Osteoblast (primary cell): ENCODE results near the gene MYOT. TPM values are rescaled to one million over a fixed set of nuclear protein-coding genes. Genes with fewer than 3 reads are reported as not detected.

Source experiments
- DNase-seq: peaks from one replicate; pipeline ENCODE4 v3.0.0; 2011; ENCODE audit warnings: low spot score, mixed read lengths; ENCODE audit not compliant: insufficient read length; ENCODE audit errors: missing footprints
- H2AFZ ChIP-seq: 2 replicates; pipeline ENCODE4 v1.6.0; 2011; ENCODE audit warnings: mild to moderate bottlenecking, low read length
- H3K27ac ChIP-seq: 2 replicates; pipeline ENCODE4 v1.5.1; 2011; ENCODE audit warnings: mild to moderate bottlenecking, low read depth, low read length, moderate library complexity
- H3K27me3 ChIP-seq: 2 replicates; pipeline ENCODE4 v1.6.0; 2012; ENCODE audit warnings: mild to moderate bottlenecking, control low read depth, inconsistent platforms, low read length, moderate library complexity; ENCODE audit not compliant: insufficient read depth
- H3K36me3 ChIP-seq: 2 replicates; pipeline ENCODE4 v1.5.1; 2011; ENCODE audit warnings: mild to moderate bottlenecking, low read length, control low read depth, moderate library complexity; ENCODE audit not compliant: insufficient read depth
- H3K4me1 ChIP-seq: 2 replicates; pipeline ENCODE4 v1.5.1; 2011; ENCODE audit warnings: mild to moderate bottlenecking, low read length, control low read depth, moderate library complexity; ENCODE audit not compliant: insufficient read depth
- H3K4me2 ChIP-seq: 2 replicates; pipeline ENCODE4 v1.6.0; 2011; ENCODE audit warnings: mild to moderate bottlenecking, low read length; ENCODE audit not compliant: insufficient read depth
- H3K4me3 ChIP-seq: fragments of 200-600 bp; sonication (generic); 3 replicates; pipeline ENCODE4 v1.5.1; 2012; ENCODE audit warnings: mild to moderate bottlenecking, low read length, inconsistent platforms; ENCODE audit not compliant: insufficient read depth
- H3K79me2 ChIP-seq: 2 replicates; pipeline ENCODE4 v1.6.0; 2012; ENCODE audit warnings: mild to moderate bottlenecking, low read length, control low read depth, inconsistent platforms; ENCODE audit not compliant: insufficient read depth
- H3K9me3 ChIP-seq: 2 replicates; pipeline ENCODE4 v1.5.1; 2011; ENCODE audit warnings: low read depth, low read length, control low read depth
- H4K20me1 ChIP-seq: 2 replicates; pipeline ENCODE4 v1.6.0; 2012; ENCODE audit warnings: mild to moderate bottlenecking, low read length, control low read depth; ENCODE audit not compliant: insufficient read depth
- CTCF ChIP-seq: IDR thresholded peaks from 2 replicates; pipeline ENCODE4 v1.5.1; 2011; ENCODE audit warnings: mild to moderate bottlenecking, low read depth, low read length, moderate library complexity; ENCODE audit errors: extremely low read depth
- total RNA-seq: library from RNA; depleted of rRNA; stranded (reverse); fragments of >200 nt; gene quantifications from 2 replicates; pipeline ENCODE4 v1.2.3, GENCODE V29; 2012

MYOT gene
- total RNA-seq, 1 donor = not detected

GRCh38 chr5:137834498-137835049, 33.1 kb upstream of the MYOT start:
- H3K4me1 ChIP-seq = peaks cover 37% of the 10 kb centered on the region
- DNase-seq = no peak
- no peaks in the 10 kb centered on the region for H3K79me2 ChIP-seq
- no peak for TF ChIP-seq CTCF
- no peak overlapping the region for H3K27ac ChIP-seq
- H3K4me3 ChIP-seq = no peak overlapping the region
- no peaks in the 10 kb centered on the region for H3K27me3 ChIP-seq
- no peaks in the 10 kb centered on the region for H4K20me1 ChIP-seq
- H3K4me2 ChIP-seq = peak overlapping the region; percentile 34
- no peaks in the 10 kb centered on the region for H3K9me3 ChIP-seq
- H2AFZ ChIP-seq = no peak overlapping the region
- H3K36me3 ChIP-seq = no peaks in the 10 kb centered on the region

GRCh38 chr5:137836298-137836697, 31.4 kb upstream of the MYOT start:
- Histone ChIP-seq H2AFZ (no peak overlapping the region), H3K27me3 (no peaks in the 10 kb centered on the region), H3K4me2 (no peak overlapping the region), H3K27ac (peak overlapping the region; percentile 79), H3K36me3 (no peaks in the 10 kb centered on the region), H3K79me2 (no peaks in the 10 kb centered on the region), H4K20me1 (no peaks in the 10 kb centered on the region), H3K4me1 (peaks cover 37% of the 10 kb centered on the region), H3K9me3 (no peaks in the 10 kb centered on the region), H3K4me3 (no peak overlapping the region)
- no peak for TF ChIP-seq CTCF
- no peak for DNase-seq

- H3K4me1 ChIP-seq = peaks cover 37% of the 10 kb centered on the region
- H3K27me3 ChIP-seq = no peaks in the 10 kb centered on the region
- H3K9me3 ChIP-seq = no peaks in the 10 kb centered on the region
- no peak for TF ChIP-seq CTCF
- H3K4me3 ChIP-seq = peak overlapping the region; percentile 10
- no peak for DNase-seq
- peak overlapping the region; percentile 79 for H3K27ac ChIP-seq
- no peaks in the 10 kb centered on the region for H3K79me2 ChIP-seq
- no peaks in the 10 kb centered on the region for H3K36me3 ChIP-seq
- no peak overlapping the region for H2AFZ ChIP-seq
- peak overlapping the region; percentile 1 for H3K4me2 ChIP-seq
- no peaks in the 10 kb centered on the region for H4K20me1 ChIP-seq
These were observed 30.7 kb upstream of the MYOT start for GRCh38 chr5:137836997-137837396.

GRCh38 chr5:137837491-137838394, 29.9 kb upstream of the MYOT start:
- H3K4me3 ChIP-seq = peak overlapping the region; percentile 10
- no peaks in the 10 kb centered on the region for H3K27me3 ChIP-seq
- H4K20me1 ChIP-seq = no peaks in the 10 kb centered on the region
- H3K9me3 ChIP-seq = no peaks in the 10 kb centered on the region
- H3K27ac ChIP-seq = peak overlapping the region; percentile 79
- no peak overlapping the region for H2AFZ ChIP-seq
- H3K4me1 ChIP-seq = peaks cover 37% of the 10 kb centered on the region
- H3K79me2 ChIP-seq = no peaks in the 10 kb centered on the region
- TF ChIP-seq CTCF = no peak
- H3K36me3 ChIP-seq = no peaks in the 10 kb centered on the region
- peak; percentile 77 for DNase-seq
- H3K4me2 ChIP-seq = peak overlapping the region; percentile 1
